HG03571 (cell line): ENCODE results near the gene GRK4.
"Not testable (repeated sequence)": the region's sequence is repeated elsewhere in the genome, so short reads cannot be mapped to it uniquely, and the experiment has no call there.

ENCODE experiments used
- ATAC-seq: cut with Tn5 transposase; IDR thresholded peaks from one replicate; pipeline ENCODE4 v1.9.1; 2021; ENCODE audit not compliant: unreplicated experiment

GRK4 gene

DNA sequence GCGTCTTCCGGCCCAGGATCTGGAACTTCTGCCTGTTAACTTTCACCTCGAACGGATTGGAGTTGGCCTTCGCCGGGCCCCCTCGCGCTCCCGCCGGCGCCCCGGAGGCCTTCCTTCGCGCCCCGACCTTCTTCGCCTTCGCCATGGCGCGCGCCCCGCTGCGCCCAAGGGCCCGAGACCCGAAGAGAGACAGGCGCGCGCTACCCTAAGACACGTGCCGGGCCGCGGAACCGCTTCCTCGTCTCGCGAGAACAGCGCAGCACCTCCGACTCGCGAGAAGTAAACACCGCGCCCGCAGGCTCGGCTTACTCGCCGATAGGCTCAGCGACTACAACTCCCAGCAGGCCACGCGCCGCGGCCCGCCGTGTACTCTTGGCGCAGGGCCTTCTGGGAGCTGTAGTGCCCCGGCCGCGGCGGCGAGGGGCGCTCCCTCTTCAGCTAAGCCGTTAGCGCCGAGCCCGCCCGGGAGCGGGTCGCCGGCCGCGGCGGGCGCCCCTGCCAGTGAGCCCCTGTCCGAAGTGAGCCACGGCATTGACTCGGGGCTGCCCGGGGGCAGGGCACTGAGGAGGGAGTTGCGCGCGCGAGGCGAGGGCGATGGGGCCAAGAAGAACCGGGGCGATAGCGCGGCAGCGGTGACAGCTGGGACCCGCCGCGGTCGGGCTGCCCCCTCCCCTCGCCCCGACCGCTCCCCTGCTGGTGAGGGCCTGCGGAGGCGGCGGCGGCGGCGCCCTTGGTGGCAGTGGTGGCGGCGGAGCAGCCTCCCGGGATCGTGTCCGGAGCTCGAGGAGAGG, at the start of gene GRK4, which contains the start of gene NOP14:
TSS of gene GRK4 (plus strand) at position 397 of the 791 bp plus-strand sequence. CDS start 500 bp downstream, outside the sequence.
TSS of gene NOP14 (minus strand) at position 232 of the 791 bp plus-strand sequence. CDS start at position 145, 87 bp downstream.
- peak; percentile 86 for ATAC-seq

DNA sequence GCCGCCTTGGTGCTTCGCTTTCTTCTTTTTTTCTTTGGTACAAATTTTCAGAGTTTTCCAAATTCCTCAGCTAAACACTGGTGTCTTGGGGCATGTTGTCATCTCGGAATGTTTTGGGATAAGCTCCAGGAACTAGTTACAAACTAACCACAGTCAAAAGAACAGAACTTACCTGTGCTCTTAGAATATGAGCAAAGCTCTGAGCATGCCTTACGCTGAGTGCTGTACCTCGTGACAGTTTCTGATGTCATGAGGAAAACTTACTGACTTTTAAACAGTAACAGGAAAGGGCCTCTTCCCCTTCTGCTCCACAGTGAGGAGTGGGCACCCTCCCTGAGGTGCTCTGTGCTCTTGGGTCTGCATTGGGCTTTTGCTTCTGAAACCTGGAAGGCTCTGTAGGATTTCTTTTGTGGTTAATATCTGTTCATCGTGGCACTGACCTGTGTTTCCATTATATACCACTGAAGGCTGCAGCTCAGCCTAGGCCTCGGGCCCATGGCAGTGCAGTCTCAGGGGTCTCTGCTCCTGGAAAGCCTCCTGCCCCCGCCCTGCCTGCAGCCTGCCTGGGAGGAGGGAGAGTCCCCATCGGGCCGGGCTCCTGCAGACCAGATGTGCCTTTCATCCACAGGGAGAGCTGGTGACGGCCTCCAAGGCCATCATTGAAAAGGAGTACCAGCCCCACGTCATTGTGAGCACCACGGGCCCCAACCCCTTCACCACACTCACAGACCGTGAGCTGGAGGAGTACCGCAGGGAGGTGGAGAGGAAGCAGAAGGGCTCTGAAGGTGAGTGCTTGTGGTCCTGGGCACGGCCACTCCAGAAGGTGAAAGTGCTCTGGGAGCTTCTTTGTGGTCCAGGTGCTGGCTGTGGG, 48.9 kb upstream of the GRK4 start:
- ATAC-seq, result no peak

GRCh38 chr4:2915789-2916188, 47.6 kb upstream of the GRK4 start:
- ATAC-seq, result no peak

- ATAC-seq, result not testable (repeated sequence)
Measured at GRCh38 chr4:2916696-2917095, 46.7 kb upstream of the GRK4 start.

GRCh38 chr4:2918300-2918699, 45.1 kb upstream of the GRK4 start:
- ATAC-seq, result not testable (repeated sequence)

- ATAC-seq, result not testable (repeated sequence)
Measured at GRCh38 chr4:2918714-2919113, 44.7 kb upstream of the GRK4 start.

- ATAC-seq, result not testable (repeated sequence)
Measured at GRCh38 chr4:2922453-2923101, 40.8 kb upstream of the GRK4 start.

GRCh38 chr4:2923141-2923551, 40.2 kb upstream of the GRK4 start:
- no peak for ATAC-seq

DNA sequence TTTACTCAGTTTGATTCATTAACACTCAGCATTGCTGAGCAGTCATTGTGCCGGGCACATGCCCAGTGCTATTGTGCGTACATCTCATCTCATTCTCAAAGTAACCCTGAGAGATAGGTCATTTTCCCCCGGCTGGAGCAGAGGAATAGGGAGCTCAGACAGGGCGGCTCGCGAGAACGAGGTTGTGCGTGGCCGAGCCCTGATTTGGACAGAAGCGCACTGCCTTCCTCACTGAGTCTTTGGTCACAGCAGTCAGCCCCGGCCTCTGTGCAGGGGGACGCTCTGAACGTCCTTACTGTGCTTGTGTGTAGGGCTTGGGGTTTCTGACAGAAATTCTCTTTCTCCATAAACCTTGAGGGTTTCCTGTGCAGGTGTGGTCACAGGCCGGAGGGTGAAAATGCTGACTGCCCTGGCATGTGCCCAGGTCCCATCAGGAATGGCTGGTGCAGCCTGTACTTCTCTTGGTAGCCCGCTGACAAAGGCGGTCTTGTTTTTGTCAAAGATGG, 39.6 kb upstream of the GRK4 start:
- ATAC-seq, result no peak

DNA sequence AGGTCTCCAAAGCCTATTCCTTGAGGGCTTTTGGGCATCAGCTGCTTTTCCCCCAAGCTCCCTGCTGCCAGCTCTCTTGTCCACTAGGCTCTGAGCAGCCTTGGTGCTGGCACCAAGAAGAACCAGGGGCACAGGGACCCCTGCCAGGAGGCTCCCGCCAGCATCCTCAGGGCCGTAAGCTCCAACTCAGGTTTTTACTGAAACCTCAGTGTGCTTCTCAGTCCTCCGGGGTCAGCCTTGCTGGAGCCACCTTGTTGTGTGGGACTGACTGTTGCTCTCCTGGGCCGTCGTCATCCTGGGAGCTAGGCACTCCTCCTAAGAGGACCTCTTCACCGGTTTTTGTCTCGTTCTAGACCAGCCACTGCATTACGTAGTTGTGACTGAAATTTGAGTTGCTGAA, 39.1 kb upstream of the GRK4 start:
- ATAC-seq, result no peak

DNA sequence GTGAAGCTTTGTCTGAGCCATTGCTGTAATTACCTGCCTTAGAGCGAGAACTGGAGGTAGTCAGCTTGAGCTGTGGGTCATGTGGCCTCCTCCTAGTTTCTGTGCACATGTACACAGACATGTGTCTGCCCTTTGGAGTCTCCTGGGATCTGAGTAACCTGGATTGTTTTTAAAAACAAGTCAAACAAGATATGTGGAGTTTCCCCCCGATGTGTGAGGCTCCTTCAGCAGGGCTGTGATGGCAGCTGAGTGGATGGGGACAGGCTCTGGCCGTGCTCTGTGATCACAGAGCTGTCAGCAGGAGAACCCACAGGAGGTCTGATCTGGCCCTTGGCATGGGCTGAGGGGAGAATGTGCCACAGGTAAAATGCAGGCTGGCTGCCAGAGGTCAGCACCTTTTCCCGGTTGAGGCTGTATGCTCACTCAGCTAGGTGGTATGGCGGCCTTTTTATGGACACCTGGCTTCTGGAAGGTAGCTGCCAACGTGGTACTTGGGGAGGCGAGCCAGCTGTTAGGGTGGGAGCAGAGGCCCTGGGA, 38.5 kb upstream of the GRK4 start:
- no peak for ATAC-seq

GRCh38 chr4:2925496-2925895, 37.9 kb upstream of the GRK4 start:
- ATAC-seq, result no peak

GRCh38 chr4:2925931-2926860, 37.2 kb upstream of the GRK4 start:
- no peak for ATAC-seq

DNA sequence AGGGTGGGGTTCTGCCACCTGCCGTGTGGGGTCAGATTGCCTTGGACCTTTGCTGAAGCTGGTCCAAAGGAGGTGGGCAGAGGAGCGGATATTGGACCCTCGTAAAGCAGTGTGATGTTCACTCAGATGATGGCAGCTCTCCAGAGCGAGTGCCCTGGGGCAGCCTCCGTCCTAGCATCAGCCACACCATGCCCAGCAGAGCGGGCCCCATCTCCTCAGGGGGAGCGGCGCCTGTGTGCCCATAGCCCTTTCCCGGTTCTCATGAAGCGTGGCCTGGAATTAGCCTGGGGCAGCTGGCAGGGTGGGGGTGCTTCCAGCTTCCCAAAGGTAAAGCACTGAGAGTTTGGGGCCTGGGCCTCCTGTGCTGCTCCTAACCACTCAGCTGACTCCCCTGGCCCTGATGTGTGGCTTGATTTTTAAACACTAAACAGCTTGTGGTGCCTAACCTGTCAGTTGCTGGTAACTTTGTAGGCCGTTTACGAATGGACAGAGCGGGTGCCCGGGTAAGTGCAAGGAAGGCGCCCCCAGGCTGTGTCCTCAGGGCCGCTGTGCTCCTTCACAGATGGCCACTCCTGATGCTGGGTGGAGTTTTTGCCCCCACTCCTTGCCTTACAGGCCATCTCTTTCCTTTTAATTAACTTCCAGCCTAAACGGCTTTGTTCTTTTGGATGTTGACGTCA, 36.2 kb upstream of the GRK4 start:
- ATAC-seq, result no peak

GRCh38 chr4:2927696-2928075, 35.7 kb upstream of the GRK4 start:
- ATAC-seq, result no peak

- no peak for ATAC-seq
Measured at GRCh38 chr4:2928242-2929176, 34.9 kb upstream of the GRK4 start.

DNA sequence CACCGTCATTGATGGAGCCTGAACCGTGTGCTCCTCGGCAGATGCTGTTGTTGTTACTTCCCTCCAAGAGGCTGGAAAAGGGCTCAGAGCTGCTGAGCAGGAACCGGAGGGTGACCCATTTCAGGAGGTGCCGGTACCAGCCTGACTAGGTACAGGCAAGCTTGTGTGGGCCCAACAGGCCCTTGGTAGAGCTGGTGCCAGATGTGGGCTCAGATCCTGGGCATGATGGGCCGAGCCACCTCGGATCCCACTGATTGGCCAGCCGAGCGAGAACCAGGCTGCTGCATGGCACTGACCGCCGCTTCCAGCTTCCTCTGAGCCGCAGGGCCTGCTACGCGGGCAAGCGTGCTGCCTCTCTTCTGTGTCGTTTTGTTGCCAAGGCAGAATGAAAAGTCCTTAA, 33.9 kb upstream of the GRK4 start:
- ATAC-seq, result no peak

GRCh38 chr4:2930135-2930757, 33.1 kb upstream of the GRK4 start:
- ATAC-seq, result no peak
